SK-N-SH treated with all-trans-retinoic acid at 6 μM for 48 hours (cell line): ENCODE measurements around the gene AZIN2.
A peak's percentile ranks its signal among the peaks of the same experiment; 100 is the strongest.
"Not testable (repeated sequence)": the region's sequence is repeated elsewhere in the genome, so short reads cannot be mapped to it uniquely, and the experiment has no call there.

Source experiments
- ATAC-seq: fragments of 200-7000 bp; cut with Tn5 transposase; 3 replicates; pipeline ENCODE4 v1.9.1; 2020; ENCODE audit warnings: mild to moderate bottlenecking, moderate library complexity
- ARNTL ChIP-seq: fragments of 450-650 bp; formaldehyde crosslinking; IDR thresholded peaks from 2 replicates; pipeline ENCODE4 v1.5.0; 2020; ENCODE audit warnings: low read depth, mild to moderate bottlenecking, moderate library complexity, borderline replicate concordance
- BACH2 ChIP-seq: fragments of 250-450 bp; sonication (Bioruptor Pico); IDR thresholded peaks from 2 replicates; pipeline ENCODE4 v1.9.0; 2021; ENCODE audit warnings: mild to moderate bottlenecking, borderline replicate concordance
- ESRRG ChIP-seq: fragments of 250-450 bp; sonication (Bioruptor Pico); IDR thresholded peaks from 2 replicates; pipeline ENCODE4 v1.6.1; 2021; ENCODE audit warnings: mild to moderate bottlenecking
- GLIS3 ChIP-seq: fragments of 250-450 bp; sonication (Bioruptor Pico); IDR thresholded peaks from 2 replicates; pipeline ENCODE4 v1.5.0; 2020; ENCODE audit warnings: mild to moderate bottlenecking, moderate library complexity
- OSR1 ChIP-seq: fragments of 250-450 bp; sonication (Bioruptor Pico); IDR thresholded peaks from 2 replicates; pipeline ENCODE4 v1.8.0; 2022; ENCODE audit warnings: moderate library complexity, mild to moderate bottlenecking, inconsistent platforms
- PATZ1 ChIP-seq: fragments of 250-450 bp; sonication (Bioruptor Pico); IDR thresholded peaks from 2 replicates; pipeline ENCODE4 v1.8.0; 2020; ENCODE audit warnings: mild to moderate bottlenecking, moderate library complexity, borderline replicate concordance
- POU6F1 ChIP-seq: fragments of 250-450 bp; sonication (Bioruptor Pico); IDR thresholded peaks from 2 replicates; pipeline ENCODE4 v1.8.0; 2021; ENCODE audit warnings: low read depth, mild to moderate bottlenecking, moderate library complexity, borderline replicate concordance
- PPARA ChIP-seq: fragments of 250-450 bp; sonication (Bioruptor Pico); IDR thresholded peaks from 2 replicates; pipeline ENCODE4 v1.5.0; 2020; ENCODE audit warnings: mild to moderate bottlenecking, borderline replicate concordance
- RARB ChIP-seq: fragments of 250-450 bp; sonication (Bioruptor Pico); IDR thresholded peaks from 2 replicates; pipeline ENCODE4 v1.8.0; 2021; ENCODE audit warnings: mild to moderate bottlenecking, moderate library complexity
- TCF4 ChIP-seq: fragments of 250-450 bp; sonication (Bioruptor Pico); IDR thresholded peaks from 2 replicates; pipeline ENCODE4 v1.8.0; 2021; ENCODE audit warnings: mild to moderate bottlenecking, moderate library complexity, borderline replicate concordance
- TSHZ2 ChIP-seq: fragments of 250-450 bp; sonication (Bioruptor Pico); IDR thresholded peaks from 2 replicates; pipeline ENCODE4 v1.5.0; 2020; ENCODE audit warnings: mild to moderate bottlenecking, moderate library complexity
- ZC3H10 ChIP-seq: fragments of 250-450 bp; sonication (Bioruptor Pico); IDR thresholded peaks from 2 replicates; pipeline ENCODE4 v1.5.1; 2021; ENCODE audit warnings: mild to moderate bottlenecking, moderate library complexity
- ZFP3 ChIP-seq: fragments of 250-450 bp; sonication (Bioruptor Pico); IDR thresholded peaks from 2 replicates; pipeline ENCODE4 v1.5.0; 2020; ENCODE audit warnings: mild to moderate bottlenecking, moderate library complexity
- ZNF565 ChIP-seq: fragments of 450-650 bp; formaldehyde crosslinking; conservative IDR thresholded peaks from 2 replicates; pipeline ENCODE4 v1.5.0; 2020; ENCODE audit warnings: low read depth, mild to moderate bottlenecking, moderate library complexity
- ZNF70 ChIP-seq: fragments of 450-650 bp; formaldehyde crosslinking; IDR thresholded peaks from 2 replicates; pipeline ENCODE4 v1.5.0; 2020; ENCODE audit warnings: mild to moderate bottlenecking, moderate library complexity

AZIN2 gene

GRCh38 chr1:33097762-33098161, 16.8 kb downstream of the AZIN2 start:
- no peak for ATAC-seq

GRCh38 chr1:33098371-33098770, 17.4 kb downstream of the AZIN2 start:
- TF ChIP-seq TCF4 (CRISPR knock-in tag) = no peak
- no peak for TF ChIP-seq PPARA (CRISPR knock-in tag)
- no peak for TF ChIP-seq ZNF70
- TF ChIP-seq RARB (CRISPR knock-in tag) = no peak
- no peak for TF ChIP-seq PATZ1 (CRISPR knock-in tag)
- TF ChIP-seq BACH2 = no peak
- TF ChIP-seq OSR1 (CRISPR knock-in tag) = no peak
- TF ChIP-seq ARNTL (CRISPR knock-in tag) = no peak
- TF ChIP-seq ZFP3 (CRISPR knock-in tag) = no peak
- no peak for TF ChIP-seq ZC3H10
- ATAC-seq = no peak

More at GRCh38 chr1:33097762-33098161, 16.8 kb downstream of the AZIN2 start:
- no peak for TF ChIP-seq ESRRG
- TF ChIP-seq GLIS3 (CRISPR knock-in tag) = no peak
- no peak for TF ChIP-seq TSHZ2 (CRISPR knock-in tag)
- no peak for TF ChIP-seq ZNF70
- no peak for TF ChIP-seq TCF4 (CRISPR knock-in tag)
- TF ChIP-seq PATZ1 (CRISPR knock-in tag) = no peak
- TF ChIP-seq BACH2 = no peak
- TF ChIP-seq POU6F1 (CRISPR knock-in tag) = no peak
- TF ChIP-seq ZC3H10 = no peak

- TF ChIP-seq ZNF565 = no peak
- no peak for TF ChIP-seq RARB (CRISPR knock-in tag)
- no peak for TF ChIP-seq ZFP3 (CRISPR knock-in tag)
- peak; percentile 13; the same call in 1 of the 2 replicates for TF ChIP-seq PATZ1 (CRISPR knock-in tag)
- TF ChIP-seq BACH2 = no peak
- TF ChIP-seq ZC3H10 = 0 out of 2 replicates have a peak, but pooled peaks have one; percentile 33
- TF ChIP-seq OSR1 (CRISPR knock-in tag) = no peak
- no peak for TF ChIP-seq PPARA (CRISPR knock-in tag)
- peak; percentile 98 for ATAC-seq
Measured at GRCh38 chr1:33099290-33100118, 18.6 kb downstream of the AZIN2 start.

GRCh38 chr1:33100119-33100415, 19.1 kb downstream of the AZIN2 start:
- ATAC-seq = not testable (repeated sequence)
